HUES48 (cell line): Measurements from ENCODE around the gene VTI1A.

Source experiments
- H3K27ac ChIP-seq: one replicate; pipeline ENCODE4 v1.7.0; 2013; ENCODE audit warnings: low read depth, low read length, inconsistent platforms
- H3K27me3 ChIP-seq: 2 replicates; pipeline ENCODE4 v1.6.1; 2013; ENCODE audit warnings: mild to moderate bottlenecking, low read length; ENCODE audit not compliant: control insufficient read depth, insufficient read depth
- H3K36me3 ChIP-seq: 2 replicates; pipeline ENCODE4 v1.6.1; 2013; ENCODE audit warnings: low read length; ENCODE audit not compliant: control insufficient read depth, insufficient read depth
- H3K4me1 ChIP-seq: 2 replicates; pipeline ENCODE4 v1.6.1; 2013; ENCODE audit warnings: mild to moderate bottlenecking, low read length; ENCODE audit not compliant: control insufficient read depth, insufficient read depth
- H3K4me3 ChIP-seq: 2 replicates; pipeline ENCODE4 v1.5.1; 2013; ENCODE audit warnings: mild to moderate bottlenecking, low read depth, low read length
- H3K9ac ChIP-seq: 2 replicates; pipeline ENCODE4 v1.6.1; 2013; ENCODE audit warnings: mild to moderate bottlenecking, low read depth, low read length, moderate library complexity
- H3K9me3 ChIP-seq: 2 replicates; pipeline ENCODE4 v1.6.1; 2013; ENCODE audit warnings: low read length; ENCODE audit not compliant: control insufficient read depth, insufficient read depth

VTI1A gene

DNA sequence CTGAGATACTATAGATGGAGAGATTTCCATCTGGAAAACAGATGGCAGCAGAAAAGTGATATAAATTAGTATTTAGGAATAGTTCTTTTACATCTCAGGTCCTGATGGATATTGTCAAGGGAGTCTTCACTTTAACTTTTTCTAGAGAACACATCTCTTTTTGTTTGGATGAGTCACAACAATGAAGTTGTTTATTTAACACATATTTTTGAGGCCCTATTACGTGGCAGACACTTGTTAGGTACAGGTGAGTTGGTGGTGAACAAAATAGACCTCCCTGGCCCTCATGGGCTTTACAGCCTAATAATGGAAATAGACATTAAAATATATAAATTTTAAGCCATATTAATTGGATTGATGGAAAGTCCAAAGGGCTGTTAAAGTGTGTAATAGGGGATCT, 168.3 kb downstream of the VTI1A start:
- Histone ChIP-seq H3K27me3 (no peaks in the 10 kb centered on the region), H3K27ac (no peak overlapping the region), H3K9me3 (peaks cover 8% of the 10 kb centered on the region; the same call in 1 of the 2 replicates), H3K4me1 (no peaks in the 10 kb centered on the region), H3K9ac (no peak overlapping the region), H3K4me3 (no peak overlapping the region), H3K36me3 (no peaks in the 10 kb centered on the region)

DNA sequence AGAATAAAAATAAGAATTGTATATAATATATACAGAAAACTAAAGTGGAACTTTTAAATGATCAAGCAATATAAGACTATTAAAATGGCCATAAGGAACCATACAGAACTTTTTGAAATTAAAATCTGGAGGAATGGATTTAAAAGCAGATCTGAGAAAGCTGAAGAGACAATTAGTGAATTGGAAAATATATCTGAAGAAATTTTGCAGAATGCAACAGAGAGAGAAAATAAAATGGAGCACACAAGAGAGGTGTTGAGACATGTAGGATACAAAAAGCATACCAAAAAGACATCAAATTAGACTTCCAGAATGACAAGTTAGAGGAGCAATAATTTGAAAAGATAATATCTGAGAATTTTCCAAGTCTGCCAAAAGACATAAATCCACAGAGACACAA, 169.6 kb downstream of the VTI1A start:
- no peak overlapping the region for H3K9ac ChIP-seq
- H3K36me3 ChIP-seq, result no peaks in the 10 kb centered on the region
- H3K4me3 ChIP-seq, result no peak overlapping the region
- no peak overlapping the region for H3K27ac ChIP-seq
- H3K4me1 ChIP-seq, result no peaks in the 10 kb centered on the region
- no peaks in the 10 kb centered on the region for H3K27me3 ChIP-seq
- peaks cover 8% of the 10 kb centered on the region; the same call in 1 of the 2 replicates for H3K9me3 ChIP-seq

DNA sequence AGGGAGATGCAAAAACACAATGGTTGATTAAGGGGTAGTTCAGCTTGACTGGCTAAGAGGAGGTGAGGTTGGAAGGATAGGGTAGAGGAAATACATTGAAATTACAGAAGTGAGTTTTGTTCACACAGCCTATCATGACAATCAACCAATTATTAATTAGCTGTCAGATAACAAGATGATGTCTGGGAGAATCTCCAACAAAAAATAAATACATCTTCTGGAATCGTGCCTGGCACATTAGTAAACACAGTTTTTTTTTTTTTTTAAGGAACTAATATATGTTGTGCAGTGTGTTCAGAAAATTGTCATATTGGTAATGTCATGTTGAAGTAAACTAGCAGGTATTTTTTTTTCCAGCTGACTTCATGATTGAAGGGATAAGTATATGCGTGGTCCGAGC, 171.8 kb downstream of the VTI1A start:
- Histone ChIP-seq H3K27me3 (no peaks in the 10 kb centered on the region), H3K9ac (no peak overlapping the region), H3K4me3 (no peak overlapping the region), H3K9me3 (peaks cover 8% of the 10 kb centered on the region; the same call in 1 of the 2 replicates), H3K36me3 (no peaks in the 10 kb centered on the region), H3K27ac (no peak overlapping the region), H3K4me1 (no peaks in the 10 kb centered on the region; the same call in 1 of the 2 replicates)

DNA sequence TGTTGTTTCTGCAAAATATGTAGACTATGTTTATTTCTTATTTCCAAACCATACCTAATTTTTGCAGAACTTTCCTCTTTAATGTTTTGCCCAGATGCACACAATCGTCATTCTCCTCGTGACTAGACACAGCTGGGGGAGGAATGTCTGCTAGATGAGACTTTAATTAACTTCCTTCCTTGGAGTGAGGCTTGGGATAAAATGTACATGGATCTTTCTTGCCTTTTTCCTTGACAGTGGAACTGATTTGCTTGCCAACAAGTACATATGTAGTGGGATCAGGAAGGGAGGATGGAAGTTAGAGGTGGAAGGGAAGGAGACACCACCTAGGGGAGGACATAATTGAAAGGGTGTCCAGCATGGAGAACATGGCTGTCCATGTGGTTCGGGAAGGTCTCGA, 172.5 kb downstream of the VTI1A start:
- peaks cover 8% of the 10 kb centered on the region; the same call in 1 of the 2 replicates for H3K9me3 ChIP-seq
- no peak overlapping the region for H3K27ac ChIP-seq
- H3K4me1 ChIP-seq, result no peaks in the 10 kb centered on the region; the same call in 1 of the 2 replicates
- no peak overlapping the region for H3K9ac ChIP-seq
- H3K36me3 ChIP-seq, result no peaks in the 10 kb centered on the region
- no peak overlapping the region for H3K4me3 ChIP-seq
- H3K27me3 ChIP-seq, result no peaks in the 10 kb centered on the region

DNA sequence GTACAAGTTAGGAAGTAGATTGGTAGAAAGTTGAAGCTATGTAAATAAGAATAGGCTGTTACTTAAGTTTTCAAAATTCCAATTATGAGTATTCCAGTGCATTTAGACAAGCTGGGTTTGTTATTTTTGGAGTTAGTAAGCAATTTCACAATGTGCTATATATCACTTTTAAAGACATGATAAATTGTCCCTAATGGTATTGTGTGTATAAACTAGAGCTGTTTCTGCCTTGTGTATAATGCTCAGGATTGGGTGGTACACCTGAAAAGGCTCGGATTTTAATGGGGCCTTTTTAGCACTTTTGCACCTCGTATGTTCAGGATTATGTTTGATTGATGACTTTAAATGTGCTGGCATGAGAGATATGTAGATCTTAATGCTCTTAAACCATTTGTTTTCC, 175.8 kb downstream of the VTI1A start:
- Histone ChIP-seq H3K9ac (no peak overlapping the region), H3K4me3 (no peak overlapping the region), H3K36me3 (no peaks in the 10 kb centered on the region), H3K27me3 (no peaks in the 10 kb centered on the region), H3K9me3 (no peaks in the 10 kb centered on the region), H3K4me1 (no peaks in the 10 kb centered on the region; the same call in 1 of the 2 replicates), H3K27ac (no peak overlapping the region)

DNA sequence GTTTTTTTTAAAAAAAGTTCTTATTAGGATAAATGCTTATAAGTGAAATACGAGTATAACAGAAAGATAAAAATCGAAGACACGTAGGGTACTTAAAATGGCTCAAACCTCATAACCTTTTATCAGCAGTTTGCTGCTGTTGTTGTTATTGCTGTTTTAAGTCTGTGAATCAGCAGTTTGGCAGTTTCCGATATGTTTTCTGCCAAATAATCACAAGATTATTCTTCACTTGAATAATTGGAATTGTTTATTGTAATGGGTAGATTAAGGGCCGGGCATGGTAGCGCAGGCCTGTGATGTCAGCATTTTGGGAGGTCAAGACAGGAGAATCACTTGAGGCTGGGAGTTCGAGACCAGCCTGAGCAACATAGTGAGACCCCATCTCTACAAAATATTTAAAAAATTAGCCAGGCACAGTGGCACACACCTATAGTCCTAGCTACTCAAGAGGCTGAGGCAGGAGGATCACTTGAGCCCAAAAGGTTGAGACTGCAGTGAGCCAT, 177.6 kb downstream of the VTI1A start:
- no peaks in the 10 kb centered on the region for H3K36me3 ChIP-seq
- H3K9me3 ChIP-seq, result no peaks in the 10 kb centered on the region
- H3K9ac ChIP-seq, result no peak overlapping the region
- H3K4me1 ChIP-seq, result no peaks in the 10 kb centered on the region; the same call in 1 of the 2 replicates
- H3K27ac ChIP-seq, result no peak overlapping the region
- H3K4me3 ChIP-seq, result no peak overlapping the region
- no peaks in the 10 kb centered on the region for H3K27me3 ChIP-seq

DNA sequence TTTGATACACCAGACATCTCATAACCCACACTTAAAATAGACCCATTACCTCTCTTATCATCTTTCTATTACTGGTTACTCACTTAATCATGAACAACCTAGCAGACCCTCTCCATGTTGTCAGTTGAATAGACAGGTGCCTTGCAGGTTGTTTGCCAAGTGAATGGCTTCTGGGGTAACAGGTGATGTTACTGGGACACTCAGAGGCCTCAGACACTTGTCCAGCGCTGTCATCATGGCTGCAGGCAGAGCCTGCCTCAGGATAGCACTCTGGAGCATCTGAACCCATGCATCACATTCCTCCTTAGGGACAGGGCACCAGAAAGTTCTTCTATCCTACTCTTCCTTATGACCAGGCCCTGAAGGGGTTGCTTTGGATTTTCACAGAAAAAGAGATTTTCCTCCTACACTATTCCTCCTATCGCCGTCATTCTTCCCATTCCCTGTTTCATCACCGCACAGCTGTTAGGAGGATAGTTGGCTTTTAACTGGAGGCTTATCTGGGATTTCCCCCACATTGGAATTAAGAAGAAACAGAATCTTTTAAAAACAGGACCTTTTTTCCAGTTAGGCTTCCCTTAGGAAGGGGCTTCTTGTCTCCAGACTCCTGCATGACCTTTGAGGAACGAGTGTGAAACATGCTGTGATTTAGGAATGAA, 182.1 kb downstream of the VTI1A start:
- no peak overlapping the region for H3K9ac ChIP-seq
- no peaks in the 10 kb centered on the region for H3K27me3 ChIP-seq
- H3K9me3 ChIP-seq, result no peaks in the 10 kb centered on the region
- no peak overlapping the region for H3K27ac ChIP-seq
- peaks cover 6% of the 10 kb centered on the region; the same call in 1 of the 2 replicates for H3K4me1 ChIP-seq
- no peaks in the 10 kb centered on the region for H3K36me3 ChIP-seq
- H3K4me3 ChIP-seq, result no peak overlapping the region

DNA sequence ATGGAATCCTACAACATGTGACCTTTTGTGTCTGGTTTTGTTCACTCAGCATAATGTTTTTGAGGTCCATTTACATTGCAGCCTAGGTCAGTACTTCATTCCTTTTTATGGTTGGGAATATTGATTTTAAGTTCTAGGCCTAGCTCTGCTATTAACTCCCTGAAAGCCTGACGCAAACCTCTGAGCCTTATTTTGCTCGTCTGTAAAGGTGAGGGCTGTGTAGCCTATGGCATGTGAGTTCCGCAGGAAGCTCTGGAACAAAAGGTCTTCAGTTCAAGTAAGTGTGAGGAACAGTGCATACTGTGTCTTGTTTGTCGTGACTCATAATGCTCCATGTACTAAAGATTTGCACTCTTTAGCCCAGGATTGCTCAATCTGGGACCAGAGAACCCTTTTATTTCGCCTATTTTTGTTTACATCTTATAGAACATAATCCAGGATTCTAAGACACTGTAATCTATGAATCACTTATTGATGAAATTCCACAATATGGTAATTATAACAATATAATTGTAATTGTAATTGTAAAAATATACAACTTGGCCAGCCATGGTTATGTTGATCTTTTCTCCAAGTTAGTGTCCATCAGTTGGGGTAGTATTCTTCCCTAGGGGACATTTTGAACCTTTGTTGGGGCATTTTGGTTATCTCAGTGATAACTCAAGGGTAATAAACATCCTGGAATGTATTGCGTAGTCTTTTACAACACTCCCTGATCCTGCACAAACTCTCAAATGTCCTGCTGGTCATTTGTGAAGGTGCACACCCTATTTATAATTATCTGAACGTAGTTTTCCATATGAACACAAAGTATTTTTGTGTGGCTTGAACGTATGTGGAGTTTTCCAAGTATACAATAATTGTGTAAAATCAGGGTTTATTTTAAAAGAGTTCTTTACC, 184.7 kb downstream of the VTI1A start:
- H3K9ac ChIP-seq, result no peak overlapping the region
- no peak overlapping the region for H3K4me3 ChIP-seq
- no peak overlapping the region for H3K27ac ChIP-seq
- no peaks in the 10 kb centered on the region for H3K27me3 ChIP-seq
- peaks cover 6% of the 10 kb centered on the region; the same call in 1 of the 2 replicates for H3K4me1 ChIP-seq
- H3K36me3 ChIP-seq, result no peaks in the 10 kb centered on the region
- H3K9me3 ChIP-seq, result no peaks in the 10 kb centered on the region

DNA sequence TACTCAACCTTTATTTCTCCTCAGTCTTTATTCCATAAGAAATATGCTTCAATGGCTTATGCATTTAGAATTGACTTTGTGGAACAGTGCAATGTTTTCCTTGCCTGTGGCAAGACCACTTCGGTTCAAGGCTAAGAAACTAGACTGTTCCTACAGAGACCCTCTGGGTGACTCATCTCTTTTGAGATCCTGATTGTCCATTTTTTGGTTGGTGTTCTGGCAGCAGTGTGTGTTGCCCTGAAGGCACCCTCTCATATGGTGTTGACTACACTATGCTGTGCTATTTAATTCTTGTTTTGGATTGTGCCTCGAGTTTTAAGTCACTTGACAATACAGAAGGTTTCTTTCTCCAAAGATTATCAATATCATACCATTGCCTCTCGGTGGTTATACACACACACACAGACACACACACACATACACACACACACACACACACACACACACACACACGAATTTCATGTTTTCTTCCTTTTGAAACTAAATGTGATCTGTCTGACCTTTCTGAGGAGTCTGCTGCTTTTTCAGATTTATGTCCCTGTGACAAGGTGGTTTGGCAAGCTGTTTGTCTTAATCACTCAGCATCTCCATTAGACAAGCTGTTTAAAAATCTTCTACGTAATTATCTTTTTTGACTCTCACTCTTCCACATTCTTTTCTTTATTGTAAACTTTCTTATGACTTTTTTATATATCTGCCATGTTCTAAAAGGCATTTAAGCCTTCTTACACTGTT, 187.2 kb downstream of the VTI1A start:
- H3K36me3 ChIP-seq, result no peaks in the 10 kb centered on the region
- no peak overlapping the region for H3K9ac ChIP-seq
- no peaks in the 10 kb centered on the region for H3K9me3 ChIP-seq
- H3K4me3 ChIP-seq, result no peak overlapping the region
- H3K27ac ChIP-seq, result no peak overlapping the region
- no peaks in the 10 kb centered on the region for H3K27me3 ChIP-seq
- peaks cover 21% of the 10 kb centered on the region for H3K4me1 ChIP-seq

DNA sequence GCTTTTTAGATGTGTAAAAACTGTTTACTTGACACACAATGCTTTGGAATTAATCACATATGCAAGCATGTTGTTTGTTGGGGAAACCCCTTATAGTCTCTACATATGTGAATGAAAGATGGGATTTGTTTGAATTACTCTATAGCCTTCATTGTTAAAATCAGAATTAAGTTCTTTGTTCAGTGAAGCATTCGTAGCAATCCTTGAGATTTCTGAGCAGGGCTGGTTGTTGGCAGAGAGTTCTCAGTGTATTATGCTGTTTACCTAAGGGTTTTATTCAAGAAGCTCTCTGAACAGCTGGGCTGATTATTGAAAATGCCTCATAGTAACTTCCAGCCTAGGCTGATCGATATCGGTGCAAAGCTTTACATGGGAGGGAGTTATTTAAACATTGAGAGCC, 190.9 kb downstream of the VTI1A start:
- H3K4me1 ChIP-seq, result peaks cover 26% of the 10 kb centered on the region
- peak overlapping the region; percentile 5 for H3K27ac ChIP-seq

More for the DNA sequence above, 190.9 kb downstream of the VTI1A start:
- Histone ChIP-seq H3K9ac (no peak overlapping the region), H3K9me3 (no peaks in the 10 kb centered on the region), H3K36me3 (no peaks in the 10 kb centered on the region), H3K4me3 (no peak overlapping the region), H3K27me3 (no peaks in the 10 kb centered on the region)
